Measurements from ENCODE around the gene SORCS3.

- TF ChIP-seq CTCF (IDR thresholded peaks at IDR 0.05) (no peak), POLR2A (IDR thresholded peaks at IDR 0.05) (no peak)
These were observed 7.3 kb downstream of the SORCS3 start for GRCh38 chr10:104648421-104648820.
